Measurements from ENCODE around the gene SPTA1.

DNA sequence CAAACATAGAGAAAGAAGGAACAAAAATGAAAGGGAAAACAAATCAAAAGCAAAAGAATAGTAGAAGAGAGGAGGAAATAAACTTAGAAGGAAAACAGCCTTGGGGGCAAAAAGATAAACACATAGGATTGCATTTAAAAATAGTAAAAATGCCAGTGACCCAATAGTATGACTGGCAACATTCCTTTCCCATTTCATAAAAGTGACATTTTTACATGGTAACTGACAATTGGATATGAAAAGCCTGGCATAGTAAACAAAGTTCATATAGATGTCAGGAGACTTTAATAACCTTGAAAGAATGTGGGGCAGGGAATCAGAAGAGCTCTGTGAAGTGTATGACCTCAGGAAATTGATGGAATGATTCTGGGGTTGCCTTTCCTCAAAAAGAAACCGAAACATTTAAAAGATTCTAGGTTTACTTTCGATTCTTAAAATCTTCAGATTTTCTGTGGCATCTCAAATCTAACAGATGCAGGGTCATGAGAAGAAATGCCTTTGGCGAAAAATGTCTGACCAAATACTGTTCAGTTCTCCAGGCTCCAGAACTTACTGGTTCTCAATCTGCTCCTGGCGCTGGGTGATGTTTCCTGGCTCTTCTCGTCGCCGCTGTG is 33.7 kb downstream of the SPTA1 start:
- TF ChIP-seq, protein P1, sequence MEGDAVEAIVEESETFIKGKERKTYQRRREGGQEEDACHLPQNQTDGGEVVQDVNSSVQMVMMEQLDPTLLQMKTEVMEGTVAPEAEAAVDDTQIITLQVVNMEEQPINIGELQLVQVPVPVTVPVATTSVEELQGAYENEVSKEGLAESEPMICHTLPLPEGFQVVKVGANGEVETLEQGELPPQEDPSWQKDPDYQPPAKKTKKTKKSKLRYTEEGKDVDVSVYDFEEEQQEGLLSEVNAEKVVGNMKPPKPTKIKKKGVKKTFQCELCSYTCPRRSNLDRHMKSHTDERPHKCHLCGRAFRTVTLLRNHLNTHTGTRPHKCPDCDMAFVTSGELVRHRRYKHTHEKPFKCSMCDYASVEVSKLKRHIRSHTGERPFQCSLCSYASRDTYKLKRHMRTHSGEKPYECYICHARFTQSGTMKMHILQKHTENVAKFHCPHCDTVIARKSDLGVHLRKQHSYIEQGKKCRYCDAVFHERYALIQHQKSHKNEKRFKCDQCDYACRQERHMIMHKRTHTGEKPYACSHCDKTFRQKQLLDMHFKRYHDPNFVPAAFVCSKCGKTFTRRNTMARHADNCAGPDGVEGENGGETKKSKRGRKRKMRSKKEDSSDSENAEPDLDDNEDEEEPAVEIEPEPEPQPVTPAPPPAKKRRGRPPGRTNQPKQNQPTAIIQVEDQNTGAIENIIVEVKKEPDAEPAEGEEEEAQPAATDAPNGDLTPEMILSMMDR (IDR thresholded peaks at IDR 0.05; ENCODE audit: insufficient read depth, low read depth, low read length), result no peak
- no peak for TF ChIP-seq EZH2 (IDR thresholded peaks at IDR 0.05; ENCODE audit: insufficient read depth, low read length)

All from astrocyte (in vitro differentiated cells and primary cell).